Caco-2 (cell line): ENCODE results near the gene NUB1. TPM values are rescaled to one million over a fixed set of nuclear protein-coding genes. Genes with fewer than 3 reads are reported as not detected.

ENCODE experiments used
- BruUV-seq: library from RNA; stranded (reverse); fragments of 400-500 nt; replicated peaks from 2 replicates; lab custom pipeline; 2021; lab: Mats Ljungman, UMichigan
- CTCF ChIA-PET: fragments of 300-600 bp; sonication (Branson Sonifier 250); formaldehyde crosslinking; loops from one replicate; lab custom pipeline; 2022; ENCODE audit warnings: antibody characterized with exemption; lab: Charles Lee
- POLR2A ChIA-PET: fragments of 300-600 bp; sonication (Branson Sonifier 250); formaldehyde crosslinking; loops from one replicate; lab custom pipeline; 2022; ENCODE audit warnings: antibody characterized with exemption; lab: Charles Lee
- DNase-seq, 2 experiments: peaks; one replicate each; pipeline versions ENCODE4 v3.0.0 to v3.0.0-alpha.2; 2020 to 2022
- H3K27me3 ChIP-seq: replicated peaks from 2 replicates; pipeline ENCODE4 v1.6.0; 2011; ENCODE audit warnings: low read length; ENCODE audit not compliant: control insufficient read depth, insufficient read depth
- H3K36me3 ChIP-seq: 2 replicates; pipeline ENCODE4 v1.5.1; 2011; ENCODE audit warnings: low read length; ENCODE audit not compliant: control insufficient read depth, insufficient read depth
- H3K4me1 ChIP-seq: fragments of 250-450 bp; sonication (Bioruptor Pico); 2 replicates; pipeline ENCODE4 v1.5.1; 2020; ENCODE audit warnings: mild to moderate bottlenecking
- H3K4me3 ChIP-seq: 2 replicates; pipeline ENCODE4 v1.5.1; 2011; ENCODE audit warnings: low read depth, mild to moderate bottlenecking, control low read depth, low read length
- H3K9me3 ChIP-seq: fragments of 250-450 bp; sonication (Bioruptor Pico); 2 replicates; pipeline ENCODE4 v1.5.1; 2020; ENCODE audit warnings: mild to moderate bottlenecking, moderate library complexity
- H3K27ac Mint-ChIP-seq: one replicate; pipeline ENCODE4 v1.8.0; 2022; ENCODE audit warnings: mixed read lengths; ENCODE audit not compliant: unreplicated experiment
- H3K27me3 Mint-ChIP-seq: one replicate; pipeline ENCODE4 v1.8.0; 2022; ENCODE audit warnings: mixed read lengths; ENCODE audit not compliant: insufficient read depth, unreplicated experiment
- H3K36me3 Mint-ChIP-seq: one replicate; pipeline ENCODE4 v1.8.0; 2022; ENCODE audit warnings: mild to moderate bottlenecking, mixed read lengths; ENCODE audit not compliant: insufficient read depth, unreplicated experiment
- H3K4me1 Mint-ChIP-seq: one replicate; pipeline ENCODE4 v1.8.0; 2022; ENCODE audit warnings: low read depth, mixed read lengths; ENCODE audit not compliant: unreplicated experiment
- H3K4me3 Mint-ChIP-seq: one replicate; pipeline ENCODE4 v1.8.0; 2022; ENCODE audit warnings: mild to moderate bottlenecking, moderate library complexity, mixed read lengths; ENCODE audit not compliant: unreplicated experiment
- H3K9me3 Mint-ChIP-seq: one replicate; pipeline ENCODE4 v1.8.0; 2022; ENCODE audit warnings: mixed read lengths; ENCODE audit not compliant: unreplicated experiment
- intact Hi-C: fragments of 100-400 bp; cut with micrococcal nuclease; formaldehyde crosslinking; loops from one replicate; pipeline ENCODE4 v1.10.0; 2022; ENCODE audit not compliant: unreplicated experiment
- total RNA-seq: library from RNA; stranded (reverse); gene quantifications from 2 replicates; pipeline ENCODE4 v1.2.3, GENCODE V29; 2022
- TF ChIP-seq, protein P1 (sequence below), 2 experiments: fragments of 200-600 bp in 1 of 2; IDR thresholded peaks; 1 replicate in 1 of 2; 2 replicates in 1 of 2; pipeline versions ENCODE4 v1.5.1 to v1.8.0; 2011 to 2022; ENCODE audit warnings: antibody characterized with exemption in 1 of 2, control low read depth in 1 of 2, inconsistent platforms in 1 of 2, low read depth in 1 of 2, low read length in 1 of 2, mild to moderate bottlenecking in 1 of 2, moderate library complexity in 1 of 2; ENCODE audit not compliant: insufficient read depth in 1 of 2, severe bottlenecking in 1 of 2, unreplicated experiment in 1 of 2

NUB1 gene
- total RNA-seq, 1 experiment from 2014 or later: 51.6 TPM

DNA sequence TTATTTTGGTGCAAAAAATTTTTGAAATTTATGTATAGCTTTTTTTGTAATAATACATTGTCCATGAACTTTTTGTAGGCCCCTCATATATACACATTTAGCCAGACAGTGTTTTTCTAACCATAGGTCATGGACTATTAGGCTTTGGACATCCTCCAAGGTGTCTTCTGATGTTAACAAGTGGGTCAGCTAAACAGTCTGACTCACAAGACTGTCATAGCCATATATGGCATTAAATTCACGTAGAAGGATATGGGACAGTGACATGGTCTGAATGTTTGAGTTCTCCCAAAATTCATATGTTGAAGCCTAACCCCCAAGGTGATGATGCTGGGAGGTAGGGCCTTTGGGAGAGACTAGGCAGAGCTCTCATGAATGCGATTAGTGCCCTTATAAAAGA, 14.0 kb upstream of the NUB1 start:
- CTCF ChIA-PET: no interaction called here
- no peak for DNase-seq
- no peak overlapping the region for H3K27ac Mint-ChIP-seq
- peaks cover 10% of the 10 kb centered on the region for H3K9me3 ChIP-seq
- no peaks in the 10 kb centered on the region for H3K27me3 ChIP-seq
- no peaks in the 10 kb centered on the region for H3K36me3 ChIP-seq
- H3K4me1 Mint-ChIP-seq: no peaks in the 10 kb centered on the region
- no peaks in the 10 kb centered on the region for H3K9me3 Mint-ChIP-seq
- H3K27me3 Mint-ChIP-seq: peaks cover 6% of the 10 kb centered on the region
- no peak overlapping the region for H3K4me3 ChIP-seq
- POLR2A ChIA-PET: no interaction called here
- H3K4me3 Mint-ChIP-seq: no peak overlapping the region
- TF ChIP-seq, protein P1, sequence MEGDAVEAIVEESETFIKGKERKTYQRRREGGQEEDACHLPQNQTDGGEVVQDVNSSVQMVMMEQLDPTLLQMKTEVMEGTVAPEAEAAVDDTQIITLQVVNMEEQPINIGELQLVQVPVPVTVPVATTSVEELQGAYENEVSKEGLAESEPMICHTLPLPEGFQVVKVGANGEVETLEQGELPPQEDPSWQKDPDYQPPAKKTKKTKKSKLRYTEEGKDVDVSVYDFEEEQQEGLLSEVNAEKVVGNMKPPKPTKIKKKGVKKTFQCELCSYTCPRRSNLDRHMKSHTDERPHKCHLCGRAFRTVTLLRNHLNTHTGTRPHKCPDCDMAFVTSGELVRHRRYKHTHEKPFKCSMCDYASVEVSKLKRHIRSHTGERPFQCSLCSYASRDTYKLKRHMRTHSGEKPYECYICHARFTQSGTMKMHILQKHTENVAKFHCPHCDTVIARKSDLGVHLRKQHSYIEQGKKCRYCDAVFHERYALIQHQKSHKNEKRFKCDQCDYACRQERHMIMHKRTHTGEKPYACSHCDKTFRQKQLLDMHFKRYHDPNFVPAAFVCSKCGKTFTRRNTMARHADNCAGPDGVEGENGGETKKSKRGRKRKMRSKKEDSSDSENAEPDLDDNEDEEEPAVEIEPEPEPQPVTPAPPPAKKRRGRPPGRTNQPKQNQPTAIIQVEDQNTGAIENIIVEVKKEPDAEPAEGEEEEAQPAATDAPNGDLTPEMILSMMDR (IDR thresholded peaks at IDR 0.05; ENCODE audit: insufficient read depth in 1 of 2, low read depth in 1 of 2, low read length in 1 of 2, severe bottlenecking in 1 of 2, unreplicated experiment in 1 of 2): no peak
- H3K36me3 Mint-ChIP-seq: no peaks in the 10 kb centered on the region
- intact Hi-C loops: no loop called here
- no peaks in the 10 kb centered on the region for H3K4me1 ChIP-seq
- no TSS peak for BruUV-seq

DNA sequence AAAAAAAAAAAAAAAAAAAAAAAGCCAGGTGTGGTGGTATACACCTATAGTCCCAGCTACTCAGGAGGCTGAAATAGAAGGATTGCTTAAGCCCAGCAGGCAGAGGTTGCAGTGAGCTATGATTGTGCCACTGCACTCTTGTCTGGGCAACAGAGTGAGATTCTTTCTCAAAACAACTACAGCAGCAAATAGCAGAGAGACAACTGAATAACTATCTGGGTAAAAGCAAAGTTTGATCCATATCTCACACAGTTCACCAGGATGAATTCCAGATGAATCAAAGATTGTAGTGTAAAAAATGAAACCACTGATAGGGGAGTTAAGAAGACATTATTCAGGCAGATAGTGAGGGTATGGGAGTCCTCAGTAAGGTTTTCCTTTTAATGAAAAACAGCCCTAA, 11.4 kb upstream of the NUB1 start:
- no peaks in the 10 kb centered on the region for H3K36me3 Mint-ChIP-seq
- DNase-seq: no peak
- no peaks in the 10 kb centered on the region for H3K4me1 Mint-ChIP-seq
- H3K27me3 Mint-ChIP-seq: peaks cover 4% of the 10 kb centered on the region
- no peak overlapping the region for H3K4me3 Mint-ChIP-seq
- Histone ChIP-seq H3K36me3 (no peaks in the 10 kb centered on the region), H3K4me1 (no peaks in the 10 kb centered on the region), H3K9me3 (peaks cover 6% of the 10 kb centered on the region; the same call in 1 of the 2 replicates), H3K27me3 (no peaks in the 10 kb centered on the region; the same call in 1 of the 2 replicates), H3K4me3 (no peak overlapping the region)
- ChIA-PET CTCF (no interaction called here), POLR2A (interaction anchor here (0.6 kb wide), 1 partner anchor 11 kb away, joined by 4 read pairs; no protein-coding TSS in a partner anchor)
- no peak overlapping the region for H3K27ac Mint-ChIP-seq
- TF ChIP-seq, protein P1 (IDR thresholded peaks at IDR 0.05; ENCODE audit: insufficient read depth in 1 of 2, low read depth in 1 of 2, low read length in 1 of 2, severe bottlenecking in 1 of 2, unreplicated experiment in 1 of 2): no peak
- BruUV-seq: no TSS peak
- intact Hi-C loops: no loop called here
- H3K9me3 Mint-ChIP-seq: no peaks in the 10 kb centered on the region

DNA sequence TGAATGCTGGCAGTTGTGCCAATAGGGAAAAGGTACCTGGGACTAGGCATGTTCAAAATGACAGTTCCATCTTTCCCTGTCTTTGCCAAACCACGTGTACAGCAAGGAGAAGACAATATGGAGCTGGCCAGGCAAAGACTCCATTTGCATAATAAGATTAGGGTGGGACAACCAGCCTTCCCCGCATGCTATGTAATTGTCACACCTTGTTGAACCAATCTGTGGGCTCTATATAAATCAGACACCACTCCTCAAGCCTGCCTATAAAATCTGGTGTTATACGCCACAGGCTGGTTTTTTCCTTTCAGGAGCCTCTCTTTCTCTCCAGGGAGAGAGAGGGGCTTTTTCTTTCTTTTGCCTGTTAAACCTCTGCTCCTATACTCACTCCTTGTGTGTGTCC, 11.0 kb upstream of the NUB1 start:
- Mint-ChIP-seq H3K4me1 (no peaks in the 10 kb centered on the region), H3K36me3 (no peaks in the 10 kb centered on the region), H3K4me3 (no peak overlapping the region), H3K9me3 (no peaks in the 10 kb centered on the region), H3K27me3 (peaks cover 3% of the 10 kb centered on the region), H3K27ac (no peak overlapping the region)
- CTCF ChIA-PET: no interaction called here
- no peak for DNase-seq
- Histone ChIP-seq H3K9me3 (peaks cover 6% of the 10 kb centered on the region; the same call in 1 of the 2 replicates), H3K36me3 (no peaks in the 10 kb centered on the region), H3K4me1 (no peaks in the 10 kb centered on the region), H3K27me3 (no peaks in the 10 kb centered on the region; the same call in 1 of the 2 replicates), H3K4me3 (no peak overlapping the region)
- intact Hi-C loops: no loop called here
- TF ChIP-seq, protein P1 (IDR thresholded peaks at IDR 0.05; ENCODE audit: insufficient read depth in 1 of 2, low read depth in 1 of 2, low read length in 1 of 2, severe bottlenecking in 1 of 2, unreplicated experiment in 1 of 2): no peak
- BruUV-seq: no TSS peak
- POLR2A ChIA-PET: interaction anchor here (0.6 kb wide), 1 partner anchor 11 kb away, joined by 4 read pairs; no protein-coding TSS in a partner anchor
